GM18873 (cell line): Measurements from ENCODE around the gene TMEM200B.
"Not testable (repeated sequence)": the region's sequence is repeated elsewhere in the genome, so short reads cannot be mapped to it uniquely, and the experiment has no call there.

Experiments
- ATAC-seq: cut with Tn5 transposase; IDR thresholded peaks from one replicate; pipeline ENCODE4 v1.9.1; 2021; ENCODE audit warnings: mild to moderate bottlenecking, moderate library complexity, moderate number of reproducible peaks; ENCODE audit not compliant: unreplicated experiment, low FRiP score

Gene TMEM200B

DNA sequence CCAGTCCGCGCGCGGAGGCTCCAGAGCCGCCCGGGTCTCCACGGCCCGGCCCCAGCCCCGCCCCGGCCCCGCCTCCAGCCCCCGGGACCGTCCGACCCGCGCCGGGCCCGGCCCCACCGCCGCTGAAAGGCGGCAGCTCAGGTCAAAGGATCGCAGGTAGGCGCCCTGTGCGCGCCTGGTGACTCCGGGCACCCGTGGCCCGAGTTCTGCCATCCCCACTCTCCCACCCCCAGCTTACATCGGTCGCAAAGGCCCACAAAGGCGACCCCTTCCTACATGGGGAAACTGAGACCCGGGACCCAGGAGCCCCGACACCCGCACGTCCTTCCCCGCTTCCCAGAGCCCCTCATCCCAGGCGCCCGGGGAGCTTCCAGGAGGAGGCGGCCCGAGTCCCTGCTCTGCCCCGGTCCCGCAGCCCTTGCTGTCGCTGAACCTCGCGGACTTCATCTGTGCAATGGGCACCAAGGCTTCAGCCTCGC is at the start of gene TMEM200B:
Gene TMEM200B, minus strand, starts transcription at position 17 of the 479 bp plus-strand sequence. CDS start 2,075 bp downstream, outside the sequence.
- no peak for ATAC-seq

DNA sequence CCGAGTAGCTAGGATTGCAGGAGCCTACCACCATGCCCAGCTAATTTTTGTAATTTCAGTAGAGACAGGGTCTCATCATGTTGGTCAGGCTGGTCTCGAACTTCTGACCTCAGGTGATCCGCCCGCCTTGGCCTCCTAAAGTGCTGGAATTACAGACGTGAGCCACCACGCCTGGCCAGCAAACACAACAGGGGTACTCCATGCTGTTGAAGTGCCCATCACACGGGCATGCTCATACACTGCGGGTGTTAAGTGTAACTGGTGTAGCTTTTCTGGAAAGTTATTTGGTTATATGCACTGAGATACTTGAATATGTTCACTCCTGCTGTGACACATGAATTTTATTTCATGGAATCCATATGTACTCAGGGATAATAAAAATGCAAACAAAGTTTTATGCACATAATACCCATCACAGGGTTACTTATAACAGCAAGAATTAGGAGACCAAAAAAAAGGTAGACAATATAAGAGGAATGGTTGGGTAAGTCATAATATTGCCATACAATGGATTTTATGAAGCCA is 48.8 kb upstream of the TMEM200B start:
- no peak for ATAC-seq

DNA sequence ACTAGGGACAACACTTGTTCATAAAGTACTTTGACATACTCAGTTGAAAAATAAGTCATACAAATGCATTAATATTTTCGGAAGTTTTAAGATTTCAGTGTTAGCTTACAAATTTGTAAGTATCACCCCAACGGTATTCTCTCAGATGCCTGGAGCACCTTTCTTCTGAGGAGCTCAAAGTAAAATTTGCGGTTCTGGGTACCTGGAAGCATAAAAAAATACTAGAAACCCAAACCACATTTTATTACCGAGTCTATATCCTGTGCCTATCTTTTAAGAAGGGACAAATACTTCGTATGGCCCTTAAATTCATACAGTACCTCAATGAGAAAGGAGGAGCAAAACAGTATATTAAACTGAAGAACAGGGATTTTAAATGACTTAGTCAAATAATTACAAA is 47.8 kb upstream of the TMEM200B start:
- ATAC-seq = no peak

GRCh38 chr1:29171089-29171488 is 47.4 kb upstream of the TMEM200B start:
- ATAC-seq = no peak

DNA sequence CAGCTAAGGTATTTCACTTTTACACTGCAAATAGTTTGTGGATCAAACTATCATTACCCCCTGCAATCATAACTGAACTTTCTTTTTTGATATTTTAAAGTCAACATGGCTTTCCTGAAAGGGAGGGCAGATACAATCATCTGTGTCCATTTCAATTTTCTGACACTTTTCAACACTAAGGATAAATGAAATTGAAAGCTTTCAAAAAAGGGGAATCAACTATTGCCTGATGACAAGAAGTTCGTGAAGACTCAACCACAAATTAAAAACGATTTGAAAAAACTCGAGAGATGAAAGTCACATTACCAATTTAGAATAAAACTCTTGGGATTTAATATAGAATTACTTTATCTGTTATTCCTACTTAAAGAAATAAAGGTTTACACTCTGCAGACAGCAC is 46.3 kb upstream of the TMEM200B start:
- ATAC-seq = no peak

DNA sequence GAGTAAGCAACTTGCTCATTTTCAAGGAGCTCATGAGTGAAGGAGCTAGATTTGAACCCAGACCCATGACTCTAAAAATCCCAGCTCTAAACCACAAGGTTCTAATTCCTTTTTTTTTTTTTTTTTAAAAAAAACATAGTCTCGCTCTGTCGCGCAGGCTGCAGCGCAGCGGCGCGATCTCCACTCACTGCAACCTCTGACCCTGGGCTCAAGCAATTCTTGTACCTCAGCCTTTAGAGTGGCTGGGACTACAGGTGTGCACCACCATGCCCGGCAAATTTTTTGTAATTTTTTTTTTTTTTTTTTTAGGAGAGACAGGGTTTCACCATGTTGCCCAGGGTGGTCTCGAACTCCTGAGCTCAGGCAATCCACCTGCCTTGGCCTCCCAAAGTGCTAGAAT is 44.2 kb upstream of the TMEM200B start:
- no peak for ATAC-seq

DNA sequence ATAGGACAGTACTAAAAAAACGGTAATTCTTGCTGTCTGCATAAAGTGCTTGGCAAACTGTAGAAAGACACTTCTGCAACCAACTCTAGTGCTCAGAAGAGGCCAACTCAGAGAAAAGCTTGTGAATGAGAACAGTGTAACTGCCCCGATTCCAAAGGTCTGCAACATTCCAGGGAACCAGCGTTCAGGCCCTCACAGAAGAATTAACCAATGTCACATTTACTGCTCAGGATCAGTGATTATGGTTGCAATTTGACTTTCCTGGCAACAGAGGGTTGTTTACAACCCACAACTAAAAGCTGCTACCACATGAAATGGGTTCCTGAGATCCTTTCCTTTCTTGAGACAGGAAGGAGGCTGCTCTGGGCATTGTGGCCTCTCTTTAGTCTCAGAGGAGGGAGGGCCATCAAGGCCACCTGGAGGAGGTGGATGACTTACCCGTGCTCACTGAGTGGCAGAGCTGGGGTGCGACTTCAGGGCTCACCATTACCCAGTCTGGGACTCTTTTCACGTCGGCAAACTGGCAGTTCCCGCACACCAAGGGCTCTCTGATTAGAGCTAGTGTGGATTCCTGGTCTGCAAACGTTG is 42.7 kb upstream of the TMEM200B start:
- no peak for ATAC-seq

DNA sequence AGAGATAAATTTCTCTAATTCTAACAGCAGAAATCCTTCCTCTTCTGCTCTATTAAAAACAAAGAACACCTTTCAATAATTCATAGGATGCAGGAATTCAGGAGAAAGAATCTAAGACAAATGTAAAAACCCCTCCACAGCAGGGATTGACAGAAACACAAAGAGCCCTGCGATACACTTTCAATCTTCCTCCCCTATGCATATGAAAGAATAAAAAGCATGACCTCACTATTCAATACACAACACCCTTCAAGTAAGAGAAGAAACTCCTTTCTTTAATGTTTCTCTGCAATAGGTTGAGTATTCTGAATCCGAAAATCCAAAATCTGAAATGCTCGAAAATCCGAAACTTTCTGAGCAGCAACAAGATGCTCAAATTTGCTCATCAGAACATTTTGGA is 40.9 kb upstream of the TMEM200B start:
- no peak for ATAC-seq

DNA sequence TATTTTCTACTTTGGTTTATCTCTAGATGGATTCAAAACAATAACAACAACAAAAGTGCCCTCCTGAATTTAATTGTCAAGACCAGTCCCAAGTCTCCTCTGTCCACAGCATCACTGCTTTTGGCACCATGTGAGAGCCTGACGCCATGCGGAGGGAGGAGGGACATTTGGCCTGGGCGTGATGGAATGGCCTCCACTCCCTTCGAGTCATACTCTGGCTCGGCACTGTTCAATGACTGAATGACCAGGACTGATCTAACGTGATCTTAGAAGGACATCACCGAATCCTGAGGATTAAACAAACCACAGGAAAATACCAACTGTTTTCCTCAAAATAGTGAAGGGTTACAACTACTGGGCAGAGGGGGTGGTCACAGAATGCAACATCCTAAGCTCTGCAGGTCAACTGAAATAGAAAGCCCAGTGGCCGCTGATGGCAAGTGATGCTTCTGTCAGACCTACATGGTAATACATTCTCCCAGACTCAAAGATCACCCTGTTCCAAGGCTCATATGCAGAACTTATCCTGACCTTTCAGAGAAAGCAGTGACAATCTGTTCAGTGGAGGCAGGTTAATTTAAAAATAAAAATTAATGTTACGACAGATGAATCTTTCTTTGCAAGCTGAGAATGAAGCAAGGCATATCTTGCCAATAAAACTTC is 38.9 kb upstream of the TMEM200B start:
- ATAC-seq = no peak

DNA sequence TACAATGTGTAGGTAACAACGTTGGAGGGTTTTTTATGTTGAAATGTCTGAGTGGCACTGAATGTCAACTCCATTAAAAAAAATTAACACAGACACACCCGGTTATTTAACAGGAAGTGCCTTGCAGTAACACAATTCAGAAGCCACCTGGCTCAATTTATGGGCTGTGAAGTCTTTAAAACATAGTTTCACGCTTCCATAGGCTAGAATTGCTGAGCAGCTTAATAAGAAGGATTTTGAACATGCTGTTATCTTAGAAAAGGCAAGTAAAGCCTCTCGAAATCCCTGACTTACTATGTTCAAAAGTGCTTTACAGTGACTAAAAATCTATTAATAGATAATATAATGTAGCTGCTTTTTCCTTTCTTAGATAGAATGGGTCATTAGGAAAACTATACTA is 38.3 kb upstream of the TMEM200B start:
- ATAC-seq = no peak

DNA sequence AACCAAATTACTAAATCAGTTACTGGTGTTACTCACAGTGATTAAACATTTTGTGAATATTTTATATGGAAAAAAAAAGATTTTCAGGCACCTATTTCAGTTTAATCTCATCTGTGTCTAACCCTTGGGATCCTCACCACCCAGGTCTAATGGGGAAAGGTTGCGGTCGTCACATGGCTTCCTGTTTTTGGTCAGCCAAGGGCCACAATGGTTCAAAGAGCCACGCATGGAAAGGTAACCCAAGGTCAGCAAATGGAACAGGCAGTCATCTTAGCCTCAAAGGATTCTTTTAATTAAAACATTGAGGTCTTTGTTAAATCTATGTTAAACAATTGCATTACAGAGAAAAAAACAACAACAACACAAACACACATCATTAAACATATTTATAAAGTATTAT is 36.1 kb upstream of the TMEM200B start:
- no peak for ATAC-seq

- no peak for ATAC-seq
Measured at GRCh38 chr1:29157269-29157601, 33.5 kb upstream of the TMEM200B start.

DNA sequence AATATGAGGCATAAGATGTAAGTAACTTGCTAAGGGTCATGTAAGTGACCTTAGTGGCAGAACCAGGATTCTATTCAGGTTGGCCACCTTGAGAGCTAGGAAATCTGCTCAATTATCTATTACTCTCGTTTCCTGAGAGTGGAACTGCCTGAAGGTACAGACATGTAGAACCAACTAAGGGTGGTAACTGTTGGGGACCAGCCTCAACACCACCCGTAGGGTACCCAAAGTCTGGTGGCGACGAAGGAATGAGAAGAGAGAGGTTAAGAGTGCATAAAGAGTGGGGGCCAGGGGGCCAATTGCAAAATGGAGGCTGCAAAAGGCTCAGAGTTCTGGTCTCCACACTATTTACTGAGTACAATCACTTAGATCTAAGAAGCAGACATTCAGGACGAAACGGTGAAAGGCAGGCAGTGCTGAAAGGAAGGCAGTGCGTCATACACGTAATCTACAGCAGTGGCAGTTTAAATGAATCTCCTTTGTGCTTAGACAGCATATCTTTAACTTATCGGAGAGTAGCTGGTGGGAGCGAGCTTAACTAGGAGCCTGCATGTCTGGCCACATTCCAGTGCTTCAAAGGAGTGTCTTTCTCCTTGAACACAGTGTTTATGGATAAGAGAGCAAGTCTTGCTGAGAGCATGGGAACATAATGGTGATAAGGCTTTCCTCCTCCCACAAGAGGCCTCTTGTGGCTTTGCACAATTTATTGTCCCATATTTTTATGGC is 33.0 kb upstream of the TMEM200B start:
- no peak for ATAC-seq

- ATAC-seq = no peak
Measured at GRCh38 chr1:29152046-29152805, 28.5 kb upstream of the TMEM200B start.

DNA sequence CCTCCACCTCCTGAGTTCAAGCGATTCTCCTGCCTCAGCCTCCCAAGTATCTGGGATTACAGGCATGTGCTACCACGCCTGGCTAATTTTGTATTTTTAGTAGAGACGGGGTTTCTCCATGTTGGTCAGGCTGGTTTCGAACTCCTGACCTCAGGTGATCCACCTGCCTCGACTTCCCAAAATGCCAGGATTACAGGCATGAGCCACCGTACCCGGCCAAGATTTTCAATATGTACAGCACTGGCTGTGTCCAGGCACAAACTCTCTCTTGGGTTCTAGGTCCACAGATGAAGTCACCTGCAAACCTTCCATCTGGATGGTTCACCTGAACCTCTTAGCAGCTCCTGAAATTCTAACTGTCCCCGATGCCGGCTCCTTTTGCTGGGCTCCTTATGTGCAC is 26.6 kb upstream of the TMEM200B start:
- ATAC-seq = not testable (repeated sequence)

GRCh38 chr1:29148656-29149491 is 25.2 kb upstream of the TMEM200B start:
- no peak for ATAC-seq

GRCh38 chr1:29145739-29146437 is 22.2 kb upstream of the TMEM200B start:
- no peak for ATAC-seq

DNA sequence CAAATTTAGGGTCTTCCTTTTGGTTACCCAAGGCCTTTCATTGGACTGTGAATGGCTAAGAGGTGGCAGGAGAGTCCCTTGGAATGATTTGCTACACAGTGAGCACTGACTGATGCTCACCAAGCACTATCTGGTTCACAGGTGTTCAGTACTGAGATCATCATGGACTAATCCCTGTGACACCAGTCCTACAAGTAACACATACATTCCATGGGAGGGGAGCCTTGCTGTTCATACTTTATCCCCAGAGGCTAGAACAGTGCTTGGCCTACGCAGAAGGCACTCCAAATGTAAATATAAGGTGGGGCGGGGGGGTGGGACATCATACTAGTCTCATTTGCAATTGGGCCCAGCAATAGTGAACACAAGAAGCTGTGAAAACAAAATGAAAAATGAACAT is 20.5 kb upstream of the TMEM200B start:
- ATAC-seq = no peak

- ATAC-seq = no peak
Measured at GRCh38 chr1:29142714-29143113, 19.0 kb upstream of the TMEM200B start.
